D721Med (cell line): ENCODE data around the gene CYTH3.

Experiments
- DNase-seq: peaks from one replicate; pipeline ENCODE4 v3.0.0; 2011; ENCODE audit warnings: low spot score; ENCODE audit not compliant: insufficient read length
- FAIRE-seq: peaks from 2 replicates; lab custom pipeline; 2011; peaks lifted over from hg19 to GRCh38; lab: Jason Lieb, UNC
- CTCF ChIP-seq: IDR thresholded peaks from 2 replicates; pipeline ENCODE4 v1.5.1; 2012; ENCODE audit warnings: mild to moderate bottlenecking, control low read depth; ENCODE audit not compliant: insufficient read depth; ENCODE audit errors: missing control alignments

Gene CYTH3

GRCh38 chr7:6161463-6162330 is 110.7 kb downstream of the CYTH3 start:
- no peak for TF ChIP-seq CTCF
- DNase-seq, result no peak
- FAIRE-seq, result no peak

GRCh38 chr7:6160191-6160623 is 112.2 kb downstream of the CYTH3 start:
- FAIRE-seq (no peak), DNase-seq (peak; percentile 85)

GRCh38 chr7:6159524-6160031 is 112.8 kb downstream of the CYTH3 start:
- FAIRE-seq (no peak), DNase-seq (no peak)
- no peak for TF ChIP-seq CTCF

More at GRCh38 chr7:6160191-6160623, 112.2 kb downstream of the CYTH3 start:
- peak; percentile 63 for TF ChIP-seq CTCF

- no peak for FAIRE-seq
- TF ChIP-seq CTCF, result no peak
Observed at GRCh38 chr7:6159097-6159483, 113.3 kb downstream of the CYTH3 start.

GRCh38 chr7:6158424-6159096 is 113.9 kb downstream of the CYTH3 start:
- no peak for DNase-seq
- no peak for FAIRE-seq
- no peak for TF ChIP-seq CTCF

More at GRCh38 chr7:6159097-6159483, 113.3 kb downstream of the CYTH3 start:
- DNase-seq, result no peak

GRCh38 chr7:6157685-6158423 is 114.6 kb downstream of the CYTH3 start:
- TF ChIP-seq CTCF, result no peak
- no peak for FAIRE-seq
- DNase-seq, result no peak
